GM19455 (cell line): Measurements from ENCODE around the gene ACOT12.
"Not testable (repeated sequence)": the region's sequence is repeated elsewhere in the genome, so short reads cannot be mapped to it uniquely, and the experiment has no call there.

Experiments used
- ATAC-seq: cut with Tn5 transposase; IDR thresholded peaks from one replicate; pipeline ENCODE4 v1.9.1; 2021; ENCODE audit not compliant: unreplicated experiment

The ACOT12 gene

DNA sequence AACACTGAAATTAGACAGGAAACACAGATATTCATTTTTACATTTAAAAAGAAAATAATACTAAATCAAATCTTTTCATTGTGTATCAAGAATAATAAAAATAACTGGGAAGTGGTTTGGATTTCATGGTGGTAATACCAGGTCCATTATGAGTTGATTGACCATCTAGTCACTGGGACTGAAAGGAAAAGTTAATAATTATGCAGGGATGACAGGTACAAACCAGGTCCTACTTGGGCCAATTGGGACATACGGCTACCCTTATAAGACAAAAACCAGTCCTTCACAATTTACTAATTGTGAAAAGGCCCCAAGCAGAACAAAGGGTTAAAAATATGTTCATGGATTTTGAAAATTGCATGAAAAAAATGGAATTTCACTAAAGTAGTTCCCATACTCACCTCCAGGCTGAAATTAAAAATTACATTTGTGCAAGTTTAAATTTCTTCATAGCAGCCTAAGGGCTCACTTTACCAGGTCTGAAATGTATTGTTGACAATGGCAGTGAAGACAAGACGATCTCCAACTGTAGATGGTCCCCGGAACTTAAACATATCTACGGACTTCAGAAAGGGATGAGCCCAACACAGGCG lies 48.4 kb downstream of the ACOT12 start:
- no peak for ATAC-seq

DNA sequence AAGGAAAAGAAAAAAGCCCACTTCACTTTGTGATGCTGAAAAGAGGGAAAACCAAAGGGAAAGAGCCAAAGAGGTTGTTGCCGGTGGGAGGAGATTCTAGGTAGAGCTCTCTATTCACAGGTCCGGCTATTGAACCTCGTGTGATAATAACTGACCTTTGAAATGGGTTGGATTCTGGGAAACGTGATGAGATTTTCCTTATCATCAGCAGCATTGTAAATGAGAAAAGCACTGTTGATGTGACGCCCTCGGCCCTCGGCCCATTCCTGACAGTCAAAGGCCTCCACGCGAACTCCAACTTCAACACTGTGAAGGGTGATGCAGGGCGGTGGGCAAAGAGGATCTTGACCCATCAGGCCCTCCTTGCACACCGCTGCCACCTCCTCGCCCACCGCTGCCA lies 49.2 kb downstream of the ACOT12 start:
- no peak for ATAC-seq

DNA sequence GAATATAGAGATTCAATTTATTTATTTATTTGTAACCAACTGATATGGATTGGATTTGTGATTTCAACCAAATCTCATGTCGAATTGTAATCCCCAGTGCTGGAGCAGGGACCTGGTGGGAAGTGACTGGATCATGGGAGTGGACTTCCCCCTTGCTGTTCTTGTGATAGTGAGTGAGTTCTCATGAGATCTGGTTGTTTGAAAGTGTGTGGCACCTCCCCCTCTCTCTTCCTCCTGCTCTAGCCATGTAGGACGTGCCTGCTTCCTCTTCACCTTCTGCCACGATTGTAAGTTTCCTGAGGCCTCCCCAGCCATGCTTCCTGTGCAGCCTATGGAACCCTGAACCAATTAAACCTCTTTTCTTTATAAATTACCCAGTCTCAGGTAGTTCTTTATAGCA lies 55.7 kb downstream of the ACOT12 start:
- not testable (repeated sequence) for ATAC-seq

DNA sequence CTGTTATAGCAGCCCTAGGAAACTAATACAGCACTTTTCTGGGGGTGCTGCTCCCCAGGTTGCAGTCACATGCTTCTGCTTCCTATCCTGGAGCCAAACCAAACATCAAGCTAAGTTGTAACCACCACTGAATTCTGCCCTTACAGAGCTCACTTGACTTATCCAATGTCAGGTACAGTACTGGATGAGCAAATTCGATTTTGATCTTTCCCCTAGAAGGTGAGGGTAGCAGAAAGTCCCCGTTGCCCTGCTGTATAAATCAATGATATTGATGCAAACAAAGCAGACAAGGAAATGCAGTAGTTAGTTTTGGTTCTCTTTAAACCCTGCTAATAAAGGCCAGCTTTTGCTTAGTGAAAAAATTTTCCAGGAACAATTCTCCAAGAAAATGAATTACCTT lies 56.1 kb downstream of the ACOT12 start:
- ATAC-seq: no peak

DNA sequence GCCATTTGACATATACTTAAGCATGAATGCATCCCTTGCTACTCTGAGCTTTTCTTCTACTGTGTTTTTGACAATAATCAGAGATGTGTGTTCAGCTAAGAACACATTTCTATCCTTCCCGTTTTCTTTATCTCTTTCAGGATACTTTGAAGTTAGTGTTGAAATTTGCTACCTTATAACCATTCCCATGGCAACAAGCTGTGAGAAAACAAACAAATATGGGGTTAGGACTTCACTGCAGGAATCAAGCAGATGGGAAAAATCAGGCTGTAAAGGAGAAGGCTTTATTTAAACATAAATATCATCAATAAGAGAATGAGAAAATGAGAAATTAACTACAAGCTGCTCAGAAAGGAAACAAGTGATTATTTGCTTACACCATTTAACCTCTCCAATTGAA lies 57.4 kb downstream of the ACOT12 start:
- ATAC-seq: no peak

DNA sequence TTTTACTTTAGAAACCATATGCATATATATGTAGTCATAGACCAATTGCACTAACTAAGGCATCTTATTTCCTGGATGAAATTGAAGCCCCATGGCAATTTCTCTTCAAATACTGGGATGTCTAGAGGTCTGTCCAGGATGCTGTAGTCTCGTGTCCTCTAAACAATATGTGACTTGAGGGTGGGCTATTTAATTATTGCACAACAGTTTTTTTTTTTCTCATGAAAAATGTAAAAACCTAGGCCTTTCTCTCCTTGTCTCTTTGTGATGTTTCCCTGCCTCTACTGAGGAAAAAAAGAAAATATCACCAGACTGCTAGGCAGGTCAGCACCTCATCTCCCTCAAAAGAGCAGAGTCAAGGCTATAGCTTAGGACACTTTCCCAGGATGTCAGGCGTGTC lies 58.0 kb downstream of the ACOT12 start:
- ATAC-seq: no peak

DNA sequence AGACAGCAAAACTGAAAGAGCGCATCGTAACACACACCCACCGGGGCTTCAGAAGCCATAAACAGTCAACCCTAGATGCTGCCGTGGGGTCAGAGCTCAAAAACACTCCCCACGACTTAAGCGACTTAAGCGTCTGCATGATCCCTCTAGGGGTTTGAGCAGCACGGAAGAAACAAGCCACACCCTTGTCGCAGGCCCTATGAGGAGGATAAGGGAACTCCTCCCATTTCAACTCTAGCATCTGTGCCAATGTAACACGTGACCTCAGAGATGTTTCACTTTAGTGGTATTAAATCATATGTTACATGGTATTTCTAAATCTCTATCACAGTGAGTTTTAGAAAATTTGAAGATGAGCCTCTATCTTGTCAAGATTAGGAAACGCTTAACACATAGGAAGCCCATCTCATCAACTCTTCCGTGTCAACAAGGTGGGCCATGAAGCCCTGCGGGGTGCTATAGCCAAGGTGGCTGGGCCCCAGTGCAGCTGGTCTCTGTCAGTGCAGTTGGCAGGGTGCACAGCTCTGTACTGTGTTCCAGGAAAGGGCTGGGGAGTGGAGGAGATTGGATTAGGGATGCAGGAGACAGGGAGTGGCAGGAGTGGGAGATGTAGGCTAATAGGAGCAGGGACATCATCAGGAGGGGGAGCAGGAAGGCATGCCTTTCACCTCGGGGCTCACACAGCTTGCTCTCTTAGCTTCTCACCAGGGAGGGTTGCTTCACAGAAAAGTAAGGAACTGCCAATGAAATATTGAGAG lies 59.5 kb downstream of the ACOT12 start:
- no peak for ATAC-seq

DNA sequence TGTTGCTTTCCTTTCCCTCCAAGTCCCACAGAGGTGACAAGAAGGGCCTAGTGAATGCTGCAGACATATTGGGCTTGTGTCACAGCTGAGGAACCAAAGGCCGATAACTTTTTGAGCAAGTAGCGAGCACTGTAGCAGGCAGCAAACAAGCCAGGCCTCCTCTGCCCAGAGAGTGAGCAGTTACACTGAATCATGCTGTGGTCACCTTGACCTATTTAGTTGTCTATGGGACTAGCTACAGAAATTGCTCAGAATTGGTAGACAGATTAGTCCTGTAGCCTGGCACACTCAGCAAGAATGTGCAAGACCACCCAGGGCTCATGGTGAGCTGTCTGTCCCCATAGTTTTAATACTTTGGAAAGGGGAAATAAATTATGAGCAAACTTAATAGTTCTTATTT lies 67.4 kb downstream of the ACOT12 start:
- ATAC-seq: no peak

DNA sequence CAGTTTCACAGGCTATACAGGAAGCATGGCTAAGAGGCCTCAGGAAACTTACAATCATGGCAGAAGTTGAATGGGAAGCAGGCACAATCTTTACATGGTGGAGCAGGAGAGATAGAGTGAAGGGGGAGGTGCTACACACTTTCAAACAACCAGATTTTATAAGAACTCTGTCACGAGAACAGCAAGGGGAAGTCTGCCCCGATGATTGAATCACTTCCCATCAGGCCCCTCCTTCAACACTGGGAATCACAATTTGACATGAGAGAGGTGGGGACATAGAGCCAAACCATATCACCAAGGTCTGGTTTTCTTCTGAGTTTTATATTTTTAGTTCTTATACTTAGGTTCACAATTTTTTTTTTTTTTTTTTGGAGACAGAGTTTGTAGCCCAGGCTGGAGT lies 76.4 kb downstream of the ACOT12 start:
- no peak for ATAC-seq

DNA sequence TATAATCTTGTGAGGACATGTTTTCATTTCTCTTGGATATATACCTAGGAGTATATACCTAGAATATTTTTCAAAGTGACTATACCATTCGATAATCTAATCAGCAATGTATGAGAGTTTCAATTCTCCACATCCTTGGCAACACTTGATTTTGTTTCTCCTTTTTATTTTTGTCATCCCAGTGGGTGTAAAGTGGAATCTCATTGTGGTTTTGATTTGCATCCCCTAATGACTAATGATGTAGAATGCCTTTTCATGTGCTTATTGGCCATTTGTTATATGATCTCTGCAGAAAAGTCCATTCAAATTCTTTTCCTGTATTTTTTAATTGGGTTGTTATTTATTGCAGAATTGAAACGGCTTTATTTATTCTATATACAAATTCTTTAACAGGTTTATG lies 77.4 kb downstream of the ACOT12 start:
- no peak for ATAC-seq

DNA sequence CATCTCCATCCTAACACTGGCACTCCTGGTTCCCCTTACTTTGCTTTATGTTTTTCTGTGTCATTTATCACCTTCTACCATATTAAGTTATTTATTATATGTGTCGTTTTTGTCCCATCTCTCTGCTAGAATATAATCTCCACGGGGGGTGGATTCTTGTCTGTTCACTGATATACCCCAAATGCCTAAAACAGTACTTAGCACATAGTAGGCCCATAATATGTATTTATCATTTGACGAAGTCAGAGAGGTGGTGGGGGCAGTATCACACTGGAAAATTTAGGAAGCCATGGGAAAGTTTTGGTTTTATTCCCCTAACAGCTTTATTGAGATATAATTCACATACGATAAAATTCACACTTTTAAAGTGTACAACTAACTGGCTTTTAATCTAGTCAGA lies 78.1 kb downstream of the ACOT12 start:
- ATAC-seq: no peak

DNA sequence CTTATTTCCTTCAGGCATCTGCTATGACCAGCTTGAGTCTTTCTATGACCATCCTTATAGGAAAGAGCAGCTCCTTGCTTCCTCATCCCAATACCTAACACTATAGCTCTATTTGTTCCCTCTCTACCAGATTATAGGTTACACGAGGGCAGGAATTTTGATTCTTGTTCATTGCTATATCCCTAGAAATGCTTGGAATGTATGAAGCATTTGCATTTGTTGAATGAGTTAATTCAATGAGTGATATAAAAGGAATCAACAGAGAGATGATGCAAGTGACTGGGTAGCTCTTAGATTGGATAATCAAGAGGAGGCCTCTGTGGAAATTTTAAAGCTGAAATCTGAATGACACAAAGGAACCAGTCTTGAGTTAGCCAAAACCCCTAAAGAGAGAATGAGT lies 78.6 kb downstream of the ACOT12 start:
- no peak for ATAC-seq

DNA sequence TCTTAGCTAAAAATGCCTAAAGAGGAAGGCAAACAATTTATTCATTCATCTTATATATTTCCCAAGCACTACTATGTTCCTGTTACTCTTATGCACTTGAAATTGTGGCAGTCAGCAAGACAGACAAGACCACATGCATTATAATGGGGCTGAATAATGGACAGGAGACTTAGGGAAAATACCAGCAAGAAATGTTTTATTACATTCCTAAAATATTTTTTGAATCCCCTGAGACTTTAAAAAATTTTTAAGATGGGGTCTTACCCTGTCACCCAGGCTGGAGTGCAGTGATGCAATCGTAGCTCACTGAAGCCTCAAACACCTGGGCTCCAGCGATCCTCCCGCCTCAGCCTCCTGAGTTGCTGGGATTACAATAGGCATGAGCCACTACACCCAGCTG lies 79.4 kb downstream of the ACOT12 start:
- ATAC-seq: no peak

DNA sequence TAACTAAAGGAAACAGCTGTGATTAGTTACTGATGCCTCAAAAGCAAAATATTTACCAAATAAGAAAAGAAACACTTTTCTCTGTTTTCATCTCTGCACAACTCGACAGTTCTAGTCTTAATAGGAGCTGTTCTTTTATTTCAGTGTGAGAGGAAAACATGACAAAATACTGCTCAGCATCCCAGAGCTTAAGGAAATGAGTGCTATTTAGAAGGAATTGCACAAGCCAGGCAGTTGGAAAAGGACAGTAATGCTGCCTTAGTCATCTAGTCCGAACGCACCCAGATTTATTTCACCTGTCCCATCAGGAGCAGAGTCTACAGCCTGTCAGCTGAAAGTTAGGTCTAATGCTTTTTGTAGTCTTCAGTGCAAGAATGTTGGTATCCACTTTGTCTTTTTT lies 80.2 kb downstream of the ACOT12 start:
- no peak for ATAC-seq

DNA sequence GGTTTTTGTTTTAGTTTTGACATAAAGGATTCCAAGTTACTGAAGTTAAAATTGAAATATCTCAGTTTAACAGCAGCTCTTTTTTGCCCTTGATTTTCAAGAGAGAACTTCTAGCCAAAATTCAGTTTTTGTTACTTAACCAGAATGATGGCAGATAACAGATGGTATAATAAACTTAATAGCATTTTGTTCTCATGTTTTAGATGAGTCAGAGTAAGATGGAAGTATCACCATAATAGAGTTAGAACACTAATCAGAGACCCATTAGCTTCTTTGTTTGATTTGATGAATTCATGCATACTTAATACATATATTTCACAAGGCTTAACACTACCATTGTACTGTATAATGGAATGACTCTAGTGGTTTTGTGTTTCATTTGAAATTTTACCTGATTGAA lies 80.7 kb downstream of the ACOT12 start:
- no peak for ATAC-seq

DNA sequence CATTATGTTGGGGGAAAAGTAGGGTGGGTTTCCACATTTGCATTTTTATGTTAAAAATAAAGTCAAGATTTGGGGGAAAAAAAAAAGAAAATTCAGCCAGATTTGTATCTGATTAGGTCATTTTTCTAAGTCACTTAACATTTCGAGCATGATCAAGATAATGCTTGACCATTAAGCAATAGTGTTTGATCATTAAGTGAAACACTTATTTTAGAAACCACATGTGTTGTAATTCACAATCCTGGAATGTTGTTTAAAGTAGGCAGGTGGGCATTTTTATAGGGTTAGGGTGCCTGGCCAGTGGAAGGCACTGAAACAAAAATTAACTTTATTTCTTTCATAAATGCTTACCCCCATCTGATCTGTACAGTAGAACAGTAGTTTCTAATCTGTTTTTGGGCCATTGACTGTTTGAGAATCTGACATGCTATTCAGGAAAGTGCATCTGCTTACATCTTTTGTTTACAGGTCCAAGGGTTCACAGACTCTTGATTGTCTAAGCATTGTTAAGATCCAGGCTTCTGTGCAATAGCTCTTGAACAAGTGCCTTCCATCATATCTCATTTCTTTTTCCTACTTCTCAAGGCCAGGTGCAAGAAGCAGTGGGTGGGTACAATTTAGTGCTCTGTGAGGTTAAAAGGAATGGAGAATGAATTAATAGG lies 83.4 kb downstream of the ACOT12 start:
- no peak for ATAC-seq

DNA sequence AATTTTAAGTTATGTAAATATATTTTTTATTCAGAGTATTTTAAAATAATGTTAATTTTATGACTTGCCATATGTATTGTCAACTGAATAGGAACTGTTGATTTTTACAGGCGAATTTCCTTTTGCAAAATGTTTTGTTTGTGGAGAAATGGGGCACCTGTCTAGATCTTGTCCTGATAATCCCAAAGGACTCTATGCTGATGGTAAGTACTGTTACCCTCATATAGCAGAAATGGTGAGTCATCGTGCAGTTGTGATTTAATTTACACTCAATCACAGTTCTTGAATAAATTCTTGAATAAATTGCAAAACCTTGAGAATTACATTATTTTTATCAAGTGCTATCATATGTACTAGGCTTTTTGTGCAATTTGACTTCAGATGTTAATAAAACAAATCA lies 85.1 kb downstream of the ACOT12 start:
- no peak for ATAC-seq

DNA sequence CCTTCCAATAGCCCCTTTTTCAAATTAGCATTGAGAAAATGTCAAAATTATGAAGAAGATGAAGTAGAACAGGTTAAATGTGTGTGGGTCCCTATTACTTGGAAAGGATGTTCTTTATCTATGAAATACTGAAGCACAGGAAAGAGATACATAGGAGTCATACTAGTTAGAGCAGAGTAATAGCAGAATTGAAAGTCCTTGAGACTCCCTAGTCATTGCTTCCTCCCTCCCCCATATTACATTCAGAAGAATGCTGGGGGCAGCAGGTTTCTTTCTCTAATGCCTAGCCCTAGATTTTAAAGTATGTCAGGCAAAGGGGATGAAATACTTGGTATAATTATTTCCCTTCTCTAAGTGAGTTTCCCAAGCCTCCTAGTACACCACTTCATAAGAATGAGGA lies 88.1 kb downstream of the ACOT12 start:
- ATAC-seq: no peak

DNA sequence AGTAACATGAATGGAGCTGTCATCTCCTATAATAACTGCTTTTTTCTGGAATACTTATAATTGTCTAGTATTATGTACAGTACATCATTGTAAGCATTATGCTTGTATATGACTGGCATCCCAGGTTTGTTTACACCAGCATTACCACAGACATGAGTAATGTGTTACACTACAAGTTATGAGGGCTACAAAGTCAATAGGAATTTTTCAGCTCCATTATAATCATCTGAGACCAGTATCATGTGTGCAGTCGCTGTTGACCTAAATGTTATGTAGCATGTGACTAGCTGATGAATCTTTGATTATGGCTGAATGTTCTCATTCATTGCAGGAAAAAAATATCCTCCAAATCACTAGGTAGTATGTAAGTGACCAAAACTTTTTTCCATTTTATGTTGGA lies 90.4 kb downstream of the ACOT12 start:
- ATAC-seq: no peak

DNA sequence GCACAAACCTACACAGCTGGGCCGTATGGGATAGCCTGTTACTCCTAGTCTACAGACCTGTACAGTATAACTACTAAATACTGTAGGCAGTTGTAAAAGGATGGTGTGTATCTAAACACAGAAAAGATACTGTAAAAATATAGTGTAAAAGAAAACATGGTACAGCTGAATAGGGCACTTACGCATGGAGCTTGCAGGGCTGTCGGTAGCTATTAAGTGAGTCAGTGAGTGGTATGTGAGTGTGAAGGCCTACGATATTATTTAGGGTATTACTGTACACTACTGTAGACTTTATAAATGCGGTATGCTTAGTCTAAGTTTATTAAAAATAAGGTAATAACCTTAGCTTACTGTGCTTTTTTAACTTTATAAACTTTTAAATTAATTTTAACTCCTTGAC lies 91.3 kb downstream of the ACOT12 start:
- no peak for ATAC-seq

DNA sequence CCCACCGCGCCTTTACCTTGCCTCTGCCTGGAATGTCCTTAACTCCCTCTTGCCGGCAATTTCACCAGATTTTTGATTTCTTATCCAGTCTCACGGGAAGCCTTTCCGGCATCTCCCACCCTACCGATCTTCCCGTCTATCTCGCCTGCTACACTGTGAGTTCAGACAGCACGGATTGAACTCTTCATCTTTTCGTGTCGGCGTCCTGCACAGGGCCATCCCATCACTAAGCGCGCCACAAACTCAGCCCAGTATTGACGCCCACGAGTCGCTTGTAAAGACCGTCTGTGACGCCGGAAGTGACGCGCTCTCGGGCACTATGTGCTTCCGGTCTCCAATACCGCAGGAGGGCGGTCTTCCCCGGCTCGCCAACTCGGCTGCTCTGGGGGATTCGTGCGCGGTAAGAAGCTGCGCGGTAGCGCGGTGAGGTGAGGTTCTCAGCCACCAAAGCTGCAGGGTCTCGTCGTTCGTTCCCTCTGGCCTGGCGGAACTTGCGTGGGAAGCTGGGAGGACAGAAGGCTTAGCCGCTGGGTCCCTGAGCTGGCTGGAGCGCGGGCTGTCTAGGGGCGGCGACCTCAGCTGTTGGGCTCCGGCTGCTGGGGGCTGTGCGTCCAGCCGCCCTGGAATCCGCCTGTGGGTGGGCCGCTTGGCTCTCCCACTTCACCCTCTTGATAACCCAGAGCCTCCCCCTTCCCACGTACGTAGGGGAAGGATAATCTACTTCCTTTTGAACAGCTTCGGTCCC lies 92.5 kb downstream of the ACOT12 start, which contains the start of gene ZCCHC9:
TSS of gene ZCCHC9 (plus strand) at position 317 of the 745 bp plus-strand sequence. CDS start 3,171 bp downstream, outside the sequence.
- peak; percentile 94 for ATAC-seq

DNA sequence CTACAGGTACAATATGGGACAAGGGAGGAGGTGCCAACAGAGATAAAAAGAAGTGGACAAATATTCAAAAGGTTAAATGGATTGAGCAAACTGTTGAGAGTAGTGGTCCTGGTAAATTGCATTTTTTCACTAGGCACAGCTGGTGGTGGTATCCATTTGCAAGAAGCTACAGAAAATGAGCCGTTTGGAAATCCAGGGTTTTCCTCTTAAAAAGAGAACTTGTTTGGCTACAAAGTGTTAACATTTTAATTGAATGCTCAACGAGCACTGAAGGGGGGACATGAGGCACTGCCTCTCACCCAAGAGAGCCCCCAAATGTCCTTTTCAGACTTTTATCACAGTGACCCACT lies 93.0 kb downstream of the ACOT12 start:
- ATAC-seq: no peak
